ELR (cell line): Measurements from ENCODE around the gene RALGDS.
A peak's percentile ranks its signal among the peaks of the same experiment; 100 is the strongest.

Experiments
- DNase-seq: peaks from one replicate; pipeline ENCODE4 v3.0.0-alpha.2; 2015; ENCODE audit warnings: low read depth

RALGDS gene

DNA sequence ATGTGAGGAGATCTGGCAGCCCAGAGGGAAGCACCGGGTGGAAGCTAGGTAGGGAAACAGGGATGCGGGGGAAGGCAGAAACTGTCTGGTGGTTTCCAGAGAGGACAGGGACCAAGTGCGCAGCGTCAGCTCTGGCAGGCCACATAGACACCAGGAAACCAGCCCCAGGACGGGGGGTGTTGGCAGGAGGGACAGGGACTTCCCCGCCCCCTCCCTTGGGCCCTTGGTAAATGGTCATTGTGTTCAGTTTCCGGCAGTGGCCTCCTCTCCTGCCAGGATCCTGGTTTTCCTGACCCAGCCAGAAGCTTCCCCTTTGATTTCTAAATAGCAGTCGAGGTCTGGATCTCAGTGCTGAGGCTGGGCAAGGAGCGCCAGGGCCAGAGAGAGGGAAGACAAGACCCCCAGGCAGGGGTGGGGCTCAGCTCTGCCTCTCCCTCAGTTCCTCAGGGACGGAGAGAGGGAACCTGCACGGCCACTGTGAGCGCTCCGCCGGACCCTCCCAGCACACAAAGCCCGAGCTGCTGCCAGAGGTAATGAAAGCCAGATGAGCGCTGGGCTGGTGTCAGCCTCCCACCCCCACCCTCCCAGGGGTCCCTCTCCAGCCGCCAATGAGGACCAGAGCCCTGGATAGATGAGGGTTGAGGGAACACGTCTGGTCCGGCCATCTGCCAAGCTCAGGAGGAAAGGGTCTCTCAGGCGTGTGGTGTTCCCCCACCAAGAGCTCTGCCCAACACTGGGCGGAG, 1.8 kb downstream of the RALGDS start:
- DNase-seq: no peak

DNA sequence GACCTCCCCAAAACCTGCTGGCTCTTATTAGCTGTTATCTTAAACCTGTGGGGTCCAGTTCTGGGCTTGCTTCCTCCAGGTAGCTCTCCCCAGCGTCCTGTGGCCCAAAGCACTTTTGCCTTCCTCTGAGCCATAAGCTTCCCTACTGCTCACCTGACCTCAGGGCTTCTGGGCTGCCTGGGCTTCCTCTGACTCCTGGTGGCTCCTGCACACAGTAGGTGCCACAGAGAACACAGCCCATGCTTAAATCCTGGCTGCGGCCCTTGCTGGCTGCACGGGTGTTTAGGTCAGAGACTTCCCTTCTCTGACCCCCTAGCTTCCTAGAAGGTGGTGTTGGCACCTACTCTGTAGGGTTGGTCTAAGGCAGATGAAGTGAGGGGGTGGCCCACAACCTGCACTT, 2.5 kb downstream of the RALGDS start:
- no peak for DNase-seq

DNA sequence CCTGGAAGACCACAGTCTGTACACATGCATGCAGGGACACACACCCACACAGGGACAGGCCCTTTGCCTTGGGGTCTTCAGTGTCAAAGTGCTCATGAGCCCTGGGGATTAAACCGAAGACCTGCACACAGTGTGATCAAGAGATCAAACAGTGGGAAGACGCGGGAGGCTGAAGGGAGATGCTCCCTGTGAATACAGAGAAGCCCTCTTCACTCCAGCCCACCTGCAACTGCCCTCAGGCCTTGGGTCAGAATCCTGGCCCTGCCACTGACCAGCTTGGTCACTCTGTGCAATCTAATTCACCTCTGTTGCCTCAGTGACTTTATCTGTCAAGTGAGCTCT, 2.9 kb downstream of the RALGDS start:
- DNase-seq: no peak

DNA sequence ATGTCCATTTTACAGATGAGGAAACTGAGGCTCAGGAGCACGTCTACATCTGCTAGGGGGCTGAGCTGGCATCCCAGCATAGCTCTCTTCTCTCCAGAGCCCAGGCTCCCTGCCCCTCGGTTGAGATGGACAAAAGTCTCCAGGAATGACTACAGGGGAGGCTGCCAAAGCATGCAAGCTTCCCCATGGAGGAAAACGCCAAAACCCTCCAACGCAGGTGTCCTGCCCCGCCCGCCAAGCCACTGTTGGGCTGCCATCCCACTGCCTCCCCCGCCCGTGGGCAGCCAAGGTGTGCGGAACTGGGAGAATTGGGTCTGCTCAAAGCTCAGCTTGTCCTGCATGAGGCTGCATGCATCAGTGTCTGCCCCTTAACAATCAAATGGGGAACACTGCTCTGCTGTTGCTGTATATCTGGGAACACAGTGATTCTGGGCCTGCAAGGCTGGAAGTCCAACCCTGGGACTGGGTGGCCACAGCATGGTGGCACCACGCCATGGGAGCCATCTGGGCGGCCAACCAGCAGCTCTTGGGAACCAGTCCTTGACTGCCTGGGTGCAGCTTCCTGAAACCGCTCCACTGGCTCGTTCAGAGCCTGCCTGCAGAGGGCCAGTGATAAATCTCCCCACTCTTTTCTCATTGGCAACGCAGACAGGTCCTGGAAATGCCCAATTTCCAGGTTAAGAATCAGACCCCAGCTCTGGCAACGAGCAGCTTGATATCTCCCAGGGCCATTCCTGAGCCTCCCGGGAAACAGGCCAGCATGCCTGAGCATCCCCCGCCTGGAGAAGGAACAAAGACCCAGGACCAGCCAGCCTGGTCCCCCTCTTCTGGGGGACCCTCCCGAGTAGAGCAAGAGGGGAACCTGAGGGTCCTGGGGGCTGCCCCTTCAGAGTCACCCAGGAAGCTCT, 3.5 kb downstream of the RALGDS start:
- no peak for DNase-seq

- no peak for DNase-seq
These were observed 4.5 kb downstream of the RALGDS start for GRCh38 chr9:133116346-133117231.

- peak; percentile 61 for DNase-seq
These were observed 5.3 kb downstream of the RALGDS start for GRCh38 chr9:133115604-133116345.

DNA sequence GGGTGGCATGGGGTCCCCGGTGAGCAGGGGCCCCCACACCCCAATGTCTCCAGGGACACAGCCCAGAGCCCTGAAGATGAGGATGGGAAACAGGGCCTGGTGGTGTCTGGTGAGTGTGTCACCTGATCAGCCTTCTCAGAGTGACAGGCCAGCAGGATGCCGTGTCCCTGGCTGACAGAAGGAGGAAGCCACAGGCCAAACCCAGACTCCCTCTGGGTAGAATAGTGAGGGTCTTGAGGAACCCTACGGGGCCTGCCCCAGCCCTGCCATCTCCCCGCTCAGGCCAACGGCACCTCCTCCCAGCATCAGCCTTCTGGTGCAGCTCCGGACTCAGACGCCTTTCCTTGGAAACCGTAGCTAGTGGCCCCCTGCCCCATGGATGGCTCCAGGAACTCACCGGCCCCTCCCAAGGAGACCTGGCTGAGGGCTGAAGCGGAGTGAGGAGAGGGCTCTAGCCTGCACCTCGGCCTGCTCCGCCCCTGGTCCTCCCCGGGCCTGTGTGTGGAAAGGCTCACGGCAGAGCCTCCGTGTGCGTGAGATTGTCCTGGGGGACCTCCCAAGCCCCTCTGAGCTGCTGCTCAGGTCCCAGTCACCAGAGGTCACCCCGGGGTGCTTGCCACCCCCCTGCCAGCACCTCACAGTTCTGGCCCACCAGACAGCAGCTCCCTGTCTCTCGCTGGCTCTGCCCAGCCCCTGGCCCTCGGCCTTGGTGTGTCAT, 6.0 kb downstream of the RALGDS start:
- no peak for DNase-seq

DNA sequence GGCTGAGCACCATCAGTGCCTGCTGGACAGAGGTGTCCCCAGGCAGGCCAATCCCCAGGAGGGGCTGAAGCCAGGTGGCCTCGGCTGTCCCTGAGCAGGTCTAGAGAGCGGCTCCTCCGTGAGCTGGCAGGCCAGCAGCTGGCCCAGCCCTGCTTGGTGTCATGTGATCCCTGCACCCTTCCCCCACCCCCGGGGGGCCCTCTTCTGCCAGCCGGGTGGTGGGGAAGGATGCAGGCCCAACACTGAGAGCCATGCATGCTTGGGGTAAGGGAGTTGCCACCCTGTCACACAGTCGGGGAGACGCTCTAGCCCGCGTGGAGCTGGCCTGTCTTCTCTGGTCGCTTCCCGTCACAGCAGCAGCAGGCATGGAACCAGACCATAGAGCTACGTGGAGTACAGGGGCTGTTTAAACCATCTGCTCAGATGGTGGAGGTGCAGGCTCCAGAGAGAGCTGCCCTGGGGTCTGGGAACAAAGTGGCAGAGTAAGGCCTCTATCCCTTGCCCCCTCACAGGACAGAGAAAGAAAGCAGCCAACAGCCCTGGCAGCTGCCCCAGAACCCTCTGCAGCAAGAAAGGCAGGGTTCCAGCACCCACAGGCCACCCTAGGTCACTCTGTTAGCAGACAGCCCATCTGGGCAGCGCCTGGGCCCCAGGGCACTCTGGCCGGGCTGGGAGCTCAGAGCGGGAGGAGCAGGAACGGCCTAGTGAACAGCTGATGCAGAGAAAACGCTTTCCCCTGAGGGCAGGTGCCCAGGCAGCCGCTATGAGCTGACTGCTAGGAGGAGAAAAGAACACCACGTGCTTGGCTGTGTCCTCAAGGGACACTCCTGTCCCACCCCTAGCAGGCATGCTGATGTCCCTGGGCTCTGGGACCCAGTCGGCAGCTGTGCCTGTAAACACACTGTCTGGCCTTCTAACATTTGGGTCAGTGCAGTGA, 6.8 kb downstream of the RALGDS start:
- DNase-seq: peak; percentile 58

GRCh38 chr9:133113163-133113948, 7.7 kb downstream of the RALGDS start:
- peak; percentile 57 for DNase-seq

- no peak for DNase-seq
These were observed 8.4 kb downstream of the RALGDS start for GRCh38 chr9:133112663-133113026.

GRCh38 chr9:133111808-133112662, 9.0 kb downstream of the RALGDS start:
- no peak for DNase-seq

GRCh38 chr9:133109931-133110650, 10.9 kb downstream of the RALGDS start:
- DNase-seq: no peak

GRCh38 chr9:133108794-133109641, 12.0 kb downstream of the RALGDS start:
- DNase-seq: no peak

GRCh38 chr9:133107961-133108793, 12.9 kb downstream of the RALGDS start:
- DNase-seq: no peak

DNA sequence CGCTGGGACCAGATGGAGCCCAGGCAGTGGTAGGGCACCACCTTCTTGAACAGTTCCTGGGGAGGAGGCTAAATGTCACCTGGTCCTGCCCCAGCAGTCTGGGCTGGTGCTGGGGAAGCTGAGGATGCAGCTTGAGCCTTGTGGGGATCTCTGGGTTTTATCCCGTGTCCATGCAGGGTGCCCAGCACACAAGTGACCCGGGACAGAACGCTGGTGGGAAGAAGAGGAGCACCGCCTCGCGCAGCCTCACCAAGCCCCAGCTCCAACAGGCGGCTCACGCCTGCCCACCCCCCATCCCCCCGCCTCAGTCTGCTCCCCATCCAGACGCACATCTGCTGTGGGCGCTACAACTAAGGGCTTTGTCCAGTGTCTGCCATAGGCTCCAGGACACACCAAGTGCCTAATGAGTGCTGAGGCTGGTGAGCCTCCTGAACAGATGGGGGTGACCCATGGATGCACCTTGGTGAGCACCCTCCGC, 13.8 kb downstream of the RALGDS start:
- no peak for DNase-seq
